PC-3 (cell line): ENCODE measurements around the gene COL4A1. TPM values are rescaled to one million over a fixed set of nuclear protein-coding genes. Genes with fewer than 3 reads are reported as not detected.

Source experiments
- ATAC-seq: fragments of 200-7000 bp; cut with Tn5 transposase; 2 replicates; pipeline ENCODE4 v1.9.1; 2020; ENCODE audit warnings: mild to moderate bottlenecking, moderate library complexity
- BruUV-seq: library from RNA; stranded (reverse); fragments of 400-500 nt; replicated peaks from 2 replicates; lab custom pipeline; 2021; lab: Mats Ljungman, UMichigan
- CTCF ChIA-PET: fragments of 300-600 bp; sonication (Branson Sonifier 250); formaldehyde crosslinking; loops from one replicate; lab custom pipeline; 2022; ENCODE audit warnings: antibody characterized with exemption; lab: Charles Lee
- POLR2A ChIA-PET: fragments of 300-600 bp; sonication (Branson Sonifier 250); formaldehyde crosslinking; loops from one replicate; lab custom pipeline; 2022; ENCODE audit warnings: antibody characterized with exemption; ENCODE audit not compliant: unreplicated experiment; lab: Charles Lee
- DNase-seq: peaks from one replicate; pipeline ENCODE4 v3.0.0-alpha.2; 2015
- H2AFZ ChIP-seq: fragments of 300-600 bp; sonication (generic); 2 replicates; pipeline ENCODE4 v1.6.0; 2016; ENCODE audit warnings: antibody characterized with exemption, low read length
- H3F3A ChIP-seq: fragments of 300-600 bp; sonication (generic); one replicate; pipeline ENCODE4 v1.6.0; 2017; ENCODE audit warnings: antibody characterized with exemption, low read length, control low read depth, mild to moderate bottlenecking; ENCODE audit not compliant: unreplicated experiment
- H3K27ac ChIP-seq: fragments of 300-600 bp; sonication (generic); 2 replicates; pipeline ENCODE4 v1.5.1; 2016; ENCODE audit warnings: mild to moderate bottlenecking, low read length
- H3K27me3 ChIP-seq: fragments of 300-600 bp; sonication (generic); 2 replicates; pipeline ENCODE4 v1.6.1; 2016; ENCODE audit warnings: low read length, mixed read lengths
- H3K36me3 ChIP-seq: fragments of 300-600 bp; sonication (generic); 2 replicates; pipeline ENCODE4 v1.6.1; 2016; ENCODE audit warnings: low read depth, mixed run types, low read length, mixed read lengths
- H3K4me1 ChIP-seq: fragments of 300-600 bp; sonication (generic); 2 replicates; pipeline ENCODE4 v1.5.1; 2016; ENCODE audit warnings: low read length; ENCODE audit not compliant: insufficient read depth
- H3K4me2 ChIP-seq: fragments of 300-600 bp; sonication (generic); 2 replicates; pipeline ENCODE4 v1.6.0; 2016; ENCODE audit warnings: low read length
- H3K4me3 ChIP-seq: fragments of 300-600 bp; sonication (generic); 2 replicates; pipeline ENCODE4 v1.5.1; 2016; ENCODE audit warnings: mild to moderate bottlenecking, low read length, mixed read lengths
- H3K79me2 ChIP-seq: fragments of 300-600 bp; sonication (generic); 2 replicates; pipeline ENCODE4 v1.6.1; 2017; ENCODE audit warnings: low read length, mixed read lengths
- H3K9ac ChIP-seq: fragments of 300-600 bp; sonication (generic); 2 replicates; pipeline ENCODE4 v1.6.0; 2016; ENCODE audit warnings: mild to moderate bottlenecking, low read length
- H3K9me2 ChIP-seq: fragments of 300-600 bp; sonication (generic); replicated peaks from 2 replicates; pipeline ENCODE4 v1.6.1; 2016; ENCODE audit warnings: mixed run types, low read length, mixed read lengths
- H3K9me3 ChIP-seq: fragments of 300-600 bp; sonication (generic); 2 replicates; pipeline ENCODE4 v1.6.1; 2016; ENCODE audit warnings: low read length, mixed read lengths
- H4K20me1 ChIP-seq: fragments of 300-600 bp; sonication (generic); 2 replicates; pipeline ENCODE4 v1.6.1; 2016; ENCODE audit warnings: low read length, mixed read lengths
- CTCF ChIP-seq: fragments of 300-600 bp; sonication (generic); conservative IDR thresholded peaks from 2 replicates; pipeline ENCODE4 v1.5.1; 2017; ENCODE audit warnings: antibody characterized with exemption, low read depth, mild to moderate bottlenecking, low read length
- EZH2 ChIP-seq: fragments of 300-600 bp; sonication (generic); IDR thresholded peaks from one replicate; pipeline ENCODE4 v1.6.1; 2017; ENCODE audit warnings: antibody characterized with exemption, mild to moderate bottlenecking, low read length; ENCODE audit not compliant: unreplicated experiment
- EZH2phosphoT487 ChIP-seq: fragments of 300-600 bp; sonication (generic); IDR thresholded peaks from 2 replicates; pipeline ENCODE4 v1.6.1; 2018; ENCODE audit warnings: mild to moderate bottlenecking, antibody characterized with exemption, low read length, borderline replicate concordance
- intact Hi-C: fragments of 100-400 bp; cut with micrococcal nuclease; formaldehyde crosslinking; loops from 2 replicates; pipeline ENCODE4 v1.9.0; 2023
- total RNA-seq: library from RNA; depleted of rRNA; stranded (reverse); fragments of >200 nt; gene quantifications from 2 replicates; pipeline ENCODE4 v1.2.3, GENCODE V29; 2014

The COL4A1 gene
- total RNA-seq, 1 experiment from 2014 or later = 48.7 TPM

GRCh38 chr13:110249326-110249725 is 57.6 kb downstream of the COL4A1 start:
- Histone ChIP-seq H3K27me3 (no peaks in the 10 kb centered on the region), H3K79me2 (no peaks in the 10 kb centered on the region), H3K4me3 (no peak overlapping the region), H2AFZ (no peak overlapping the region), H4K20me1 (no peaks in the 10 kb centered on the region), H3F3A (no peaks in the 10 kb centered on the region), H3K36me3 (no peaks in the 10 kb centered on the region), H3K9me2 (no peaks in the 10 kb centered on the region), H3K4me2 (no peak overlapping the region), H3K4me1 (peaks cover 7% of the 10 kb centered on the region), H3K9ac (no peak overlapping the region), H3K9me3 (no peaks in the 10 kb centered on the region), H3K27ac (no peak overlapping the region)
- no TSS peak for BruUV-seq
- DNase-seq (no peak), ATAC-seq (no peak)
- ChIA-PET CTCF (interaction anchor here (0.6 kb wide), 1 partner anchor 133 kb away, joined by 3 read pairs; no protein-coding TSS in a partner anchor), POLR2A (no interaction called here)
- TF ChIP-seq CTCF = no peak
- TF ChIP-seq EZH2 = no peak
- no peak for TF ChIP-seq EZH2phosphoT487
- intact Hi-C loops = loop anchor here (5.0 kb wide), 1 partner anchor 73 kb away; no protein-coding TSS in a partner anchor

- no peak overlapping the region for H3K27ac ChIP-seq
- no peak overlapping the region for H2AFZ ChIP-seq
- H3K4me3 ChIP-seq = no peak overlapping the region
- TF ChIP-seq EZH2 = no peak
- TF ChIP-seq CTCF = no peak
- TF ChIP-seq EZH2phosphoT487 = no peak
- ChIA-PET CTCF (no interaction called here), POLR2A (no interaction called here)
- H3K36me3 ChIP-seq = no peaks in the 10 kb centered on the region
- H3K79me2 ChIP-seq = no peaks in the 10 kb centered on the region
- ATAC-seq (no peak), DNase-seq (no peak)
- H3K4me2 ChIP-seq = no peak overlapping the region
- H3K27me3 ChIP-seq = no peaks in the 10 kb centered on the region
- no peaks in the 10 kb centered on the region for H3K9me3 ChIP-seq
- H3K9ac ChIP-seq = no peak overlapping the region
- H3F3A ChIP-seq = no peaks in the 10 kb centered on the region
- H3K4me1 ChIP-seq = peaks cover 7% of the 10 kb centered on the region
- no TSS peak for BruUV-seq
- intact Hi-C loops = loop anchor here (5.0 kb wide), 1 partner anchor 74 kb away; no protein-coding TSS in a partner anchor
- no peaks in the 10 kb centered on the region for H4K20me1 ChIP-seq
- H3K9me2 ChIP-seq = no peaks in the 10 kb centered on the region
These were observed 58.4 kb downstream of the COL4A1 start for GRCh38 chr13:110248449-110249143.

DNA sequence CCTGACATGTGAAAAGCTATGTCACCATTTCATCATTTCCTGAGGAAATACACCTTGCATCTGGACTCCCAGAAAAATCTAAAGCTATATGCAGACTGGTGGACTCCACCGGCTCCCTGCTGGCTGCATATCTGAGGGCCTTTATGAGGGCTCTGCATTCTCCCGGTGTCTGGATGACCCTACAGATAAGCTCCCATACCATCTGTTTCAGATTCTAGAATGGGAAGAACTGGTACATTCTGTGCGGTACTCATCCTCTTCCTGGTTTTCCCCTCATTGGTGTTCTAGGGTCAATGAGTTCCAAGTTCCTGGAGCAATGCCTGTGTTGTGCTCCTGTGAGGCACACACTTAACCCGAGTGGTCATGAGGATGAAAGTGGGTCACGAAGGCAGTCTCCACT is 60.4 kb downstream of the COL4A1 start:
- Histone ChIP-seq H3K79me2 (no peaks in the 10 kb centered on the region), H3K4me1 (peaks cover 7% of the 10 kb centered on the region), H3K9me3 (no peaks in the 10 kb centered on the region), H3K4me2 (no peak overlapping the region), H3F3A (no peaks in the 10 kb centered on the region), H3K4me3 (no peak overlapping the region), H3K9me2 (no peaks in the 10 kb centered on the region), H3K9ac (no peak overlapping the region), H4K20me1 (no peaks in the 10 kb centered on the region), H2AFZ (no peak overlapping the region), H3K27ac (no peak overlapping the region), H3K36me3 (no peaks in the 10 kb centered on the region), H3K27me3 (no peaks in the 10 kb centered on the region)
- ATAC-seq (no peak), DNase-seq (no peak)
- intact Hi-C loops = loop anchor here (5.0 kb wide), 1 partner anchor 76 kb away; no protein-coding TSS in a partner anchor
- TF ChIP-seq CTCF (no peak), EZH2phosphoT487 (no peak), EZH2 (no peak)
- POLR2A ChIA-PET = no interaction called here
- BruUV-seq = no TSS peak
- CTCF ChIA-PET = no interaction called here
